B cell (primary cell): ENCODE data around the gene MAP4K1. TPM values are rescaled to one million over a fixed set of nuclear protein-coding genes. Genes with fewer than 3 reads are reported as not detected.

Experiments
- ATAC-seq: fragments of 200-7000 bp; cut with Tn5 transposase; one replicate; pipeline ENCODE4 v1.10.0; 2021; ENCODE audit warnings: low read depth, mild to moderate bottlenecking, moderate number of reproducible peaks, moderate library complexity
- CTCF ChIA-PET: fragments of 350-600 bp; sonication (Branson Sonifier 250); formaldehyde crosslinking; loops from one replicate; lab custom pipeline; 2021; ENCODE audit warnings: antibody characterized with exemption, inconsistent platforms; lab: Charles Lee
- POLR2A ChIA-PET: fragments of 350-600 bp; sonication (Branson Sonifier 250); formaldehyde crosslinking; loops from one replicate; lab custom pipeline; 2021; ENCODE audit warnings: antibody characterized with exemption; lab: Charles Lee
- DNase-seq: peaks from one replicate; pipeline ENCODE4 v3.0.0; 2013
- H2AFZ ChIP-seq: 2 replicates; pipeline ENCODE4 v1.6.1; 2012; ENCODE audit warnings: mild to moderate bottlenecking, low read depth, low read length; ENCODE audit not compliant: insufficient read depth, poor library complexity, severe bottlenecking
- H3K27ac ChIP-seq, 2 donors: 1 replicate in 1 of 2; 2 replicates in 1 of 2; pipeline ENCODE4 v1.5.1; 2012 to 2013; ENCODE audit warnings: low read length in 2 of 2, mild to moderate bottlenecking in 2 of 2, moderate library complexity in 1 of 2
- H3K27me3 ChIP-seq, 4 experiments: fragments of 200-600 bp in 1 of 4; sonication (generic) in 1 of 4; replicated peaks in 1 of 4; 1 replicate in 2 of 4; 2 replicates in 2 of 4; pipeline versions ENCODE4 v1.6.1 to v1.7.0; 2013 to 2016; ENCODE audit warnings: low read length in 3 of 4, mild to moderate bottlenecking in 2 of 4, mixed read lengths in 1 of 4, moderate library complexity in 1 of 4; ENCODE audit not compliant: insufficient read depth in 4 of 4, control insufficient read depth in 3 of 4; ENCODE audit errors: control extremely low read depth in 1 of 4
- H3K36me3 ChIP-seq, 2 experiments: replicated peaks in 1 of 2; 1 replicate in 1 of 2; 2 replicates in 1 of 2; pipeline versions ENCODE4 v1.6.1 to v1.7.1; 2013; ENCODE audit warnings: low read length in 1 of 2; ENCODE audit not compliant: insufficient read depth in 2 of 2, control insufficient read depth in 1 of 2; ENCODE audit errors: control extremely low read depth in 1 of 2, extremely low read depth in 1 of 2
- H3K4me1 ChIP-seq, 2 donors: fragments of 200-600 bp in 1 of 2; sonication (generic) in 1 of 2; 1 replicate in 1 of 2; 2 replicates in 1 of 2; pipeline versions ENCODE4 v1.5.1 to v1.6.1; 2013 to 2017; ENCODE audit warnings: low read length in 2 of 2; ENCODE audit not compliant: control insufficient read depth in 2 of 2, insufficient read depth in 2 of 2
- H3K4me2 ChIP-seq: replicated peaks from 2 replicates; pipeline ENCODE3; 2012; ENCODE audit warnings: mild to moderate bottlenecking, low read depth, low read length; ENCODE audit not compliant: poor library complexity, severe bottlenecking
- H3K4me3 ChIP-seq, 5 experiments: fragments of 200-600 bp in 1 of 5; sonication (generic) in 1 of 5; 1 replicate in 3 of 5; 2 replicates in 2 of 5; pipeline versions ENCODE4 v1.5.1 to v1.7.0; 2011 to 2016; ENCODE audit warnings: low read length in 4 of 5, mild to moderate bottlenecking in 4 of 5, low read depth in 2 of 5, control low read depth in 1 of 5, moderate library complexity in 1 of 5; ENCODE audit not compliant: insufficient read depth in 1 of 5; ENCODE audit errors: control extremely low read depth in 1 of 5, extremely low read depth in 1 of 5
- H3K79me2 ChIP-seq: fragments of 200-600 bp; sonication (generic); one replicate; pipeline ENCODE4 v1.6.0; 2016; ENCODE audit warnings: low read length; ENCODE audit not compliant: control insufficient read depth, insufficient read depth
- H3K9ac ChIP-seq: fragments of 200-600 bp; sonication (generic); 2 replicates; pipeline ENCODE4 v1.6.1; 2017; ENCODE audit warnings: mild to moderate bottlenecking, low read length, moderate library complexity
- H3K9me3 ChIP-seq, 3 donors: one replicate each; pipeline versions ENCODE4 v1.6.1 to v1.7.1; 2013; ENCODE audit warnings: low read length in 2 of 3; ENCODE audit not compliant: control insufficient read depth in 2 of 3, insufficient read depth in 1 of 3; ENCODE audit errors: control extremely low read depth in 1 of 3
- H4K20me1 ChIP-seq: 2 replicates; pipeline ENCODE4 v1.6.0; 2012; ENCODE audit warnings: mild to moderate bottlenecking, low read length; ENCODE audit not compliant: insufficient read depth, control insufficient read depth, poor library complexity, severe bottlenecking
- H3K27ac Mint-ChIP-seq: one replicate; pipeline ENCODE4 v1.8.0; 2021; ENCODE audit warnings: mixed read lengths
- H3K27me3 Mint-ChIP-seq: one replicate; pipeline ENCODE4 v1.8.0; 2021; ENCODE audit warnings: mixed read lengths
- H3K4me1 Mint-ChIP-seq: one replicate; pipeline ENCODE4 v1.8.0; 2021; ENCODE audit warnings: mixed read lengths
- H3K4me3 Mint-ChIP-seq: one replicate; pipeline ENCODE4 v1.8.0; 2021; ENCODE audit warnings: mixed read lengths
- H3K9me3 Mint-ChIP-seq: one replicate; pipeline ENCODE4 v1.8.0; 2022; ENCODE audit warnings: mixed read lengths; ENCODE audit not compliant: insufficient read depth
- EZH2 ChIP-seq: IDR thresholded peaks from 2 replicates; pipeline ENCODE4 v1.6.1; 2012; ENCODE audit warnings: borderline replicate concordance, low read depth, mild to moderate bottlenecking, moderate library complexity, low read length; ENCODE audit not compliant: insufficient read depth, poor library complexity, severe bottlenecking
- WGBS: methylation state at CpG from one replicate; pipeline ENCODE4 v1.1.5; 2013; ENCODE audit warnings: missing lambda C conversion rate; ENCODE audit not compliant: insufficient coverage; 5-methylcytosine and 5-hydroxymethylcytosine counted together
- intact Hi-C: fragments of 100-400 bp; cut with micrococcal nuclease; formaldehyde crosslinking; loops from one replicate; pipeline ENCODE4 v1.10.0; 2022
- polyA plus RNA-seq: library from polyadenylated mRNA; depleted of rRNA; stranded (reverse); fragments of >200 nt; gene quantifications from 2 replicates; pipeline ENCODE4 v1.2.3, GENCODE V29; 2012
- total RNA-seq, 2 donors: library from RNA; stranded (reverse); fragments of 120-200 nt in 1 of 2; gene quantifications; 1 replicate in 1 of 2; 2 replicates in 1 of 2; pipeline versions ENCODE4 v1.2.3 to v1.2.4, GENCODE V29; 2013 to 2022
- TF ChIP-seq, protein P1 (sequence below): fragments of 200-600 bp; IDR thresholded peaks from one replicate; pipeline ENCODE4 v1.8.0; 2022; ENCODE audit warnings: antibody characterized with exemption, mild to moderate bottlenecking

The MAP4K1 gene
- total and polyA plus RNA-seq, 2 donors (not counting 1 experiment from before 2014, with no cell fraction given): 291 to 415 TPM

DNA sequence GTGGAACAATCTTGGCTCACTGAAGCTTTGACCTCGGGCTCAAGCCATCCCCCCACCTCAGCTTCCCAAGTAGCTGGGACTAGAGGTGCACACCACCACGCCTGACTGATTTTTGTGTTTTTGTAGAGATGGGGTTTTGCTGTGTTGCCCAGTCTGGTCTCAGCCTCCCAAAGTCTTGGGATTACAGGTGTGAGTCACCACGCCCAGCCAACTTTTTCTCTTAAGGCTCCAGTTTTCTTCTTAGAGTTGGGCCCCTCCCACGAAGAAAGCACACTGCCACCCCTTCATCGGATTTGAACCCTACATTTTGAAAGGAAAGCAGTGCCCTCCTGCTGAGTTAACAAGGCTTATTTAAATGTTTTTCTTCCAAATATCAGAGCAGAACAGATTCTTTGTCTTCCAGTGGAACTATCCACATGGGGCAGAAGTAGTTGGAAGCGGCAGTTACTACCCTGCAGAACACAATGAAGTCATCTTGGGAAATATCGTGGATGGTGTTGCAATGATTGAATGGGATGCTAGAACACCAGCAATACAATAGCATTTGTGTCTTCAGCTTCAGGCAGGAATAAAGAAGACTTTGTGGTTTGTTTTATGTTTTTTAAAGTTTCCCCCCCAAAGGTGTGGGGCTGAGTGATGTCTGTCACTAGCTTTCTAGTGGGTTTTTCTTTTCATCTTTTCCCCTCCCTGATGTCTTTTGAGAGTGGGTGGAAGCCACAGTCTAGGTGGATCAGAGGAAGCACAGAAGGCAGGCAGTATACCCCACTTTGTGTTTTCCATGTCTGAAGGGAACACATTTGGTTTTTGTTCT, 38.6 kb upstream of the MAP4K1 start:
- H3K9me3 ChIP-seq: no peaks in the 10 kb centered on the region
- H4K20me1 ChIP-seq: peaks cover 53% of the 10 kb centered on the region
- POLR2A ChIA-PET: no interaction called here
- CTCF ChIA-PET: interaction anchor here (0.7 to 1.4 kb wide), 2 partner anchors 12 to 21 kb away, joined by 3 to 5 read pairs; no protein-coding TSS in a partner anchor
- peaks cover 0 to 27% of the 10 kb centered on the region in 2 experiments for H3K36me3 ChIP-seq
- H3K9ac ChIP-seq: no peak overlapping the region
- H3K79me2 ChIP-seq: peaks cover 95% of the 10 kb centered on the region
- 95% methylated on average over 4 of the region's 7 CpGs for WGBS
- Mint-ChIP-seq H3K27me3 (no peaks in the 10 kb centered on the region), H3K4me1 (peaks cover 53% of the 10 kb centered on the region), H3K4me3 (no peak overlapping the region), H3K27ac (peak overlapping the region; percentile 46), H3K9me3 (no peaks in the 10 kb centered on the region)
- H3K4me3 ChIP-seq: no peak overlapping the region
- no peak overlapping the region for H3K4me2 ChIP-seq
- peak overlapping the region in 1 of 2 donors; percentile 2 for H3K27ac ChIP-seq
- no peaks in the 10 kb centered on the region for H3K27me3 ChIP-seq
- ATAC-seq: no peak
- peaks cover 6 to 12% of the 10 kb centered on the region in 2 donors for H3K4me1 ChIP-seq
- TF ChIP-seq, protein P1, sequence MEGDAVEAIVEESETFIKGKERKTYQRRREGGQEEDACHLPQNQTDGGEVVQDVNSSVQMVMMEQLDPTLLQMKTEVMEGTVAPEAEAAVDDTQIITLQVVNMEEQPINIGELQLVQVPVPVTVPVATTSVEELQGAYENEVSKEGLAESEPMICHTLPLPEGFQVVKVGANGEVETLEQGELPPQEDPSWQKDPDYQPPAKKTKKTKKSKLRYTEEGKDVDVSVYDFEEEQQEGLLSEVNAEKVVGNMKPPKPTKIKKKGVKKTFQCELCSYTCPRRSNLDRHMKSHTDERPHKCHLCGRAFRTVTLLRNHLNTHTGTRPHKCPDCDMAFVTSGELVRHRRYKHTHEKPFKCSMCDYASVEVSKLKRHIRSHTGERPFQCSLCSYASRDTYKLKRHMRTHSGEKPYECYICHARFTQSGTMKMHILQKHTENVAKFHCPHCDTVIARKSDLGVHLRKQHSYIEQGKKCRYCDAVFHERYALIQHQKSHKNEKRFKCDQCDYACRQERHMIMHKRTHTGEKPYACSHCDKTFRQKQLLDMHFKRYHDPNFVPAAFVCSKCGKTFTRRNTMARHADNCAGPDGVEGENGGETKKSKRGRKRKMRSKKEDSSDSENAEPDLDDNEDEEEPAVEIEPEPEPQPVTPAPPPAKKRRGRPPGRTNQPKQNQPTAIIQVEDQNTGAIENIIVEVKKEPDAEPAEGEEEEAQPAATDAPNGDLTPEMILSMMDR: no peak
- TF ChIP-seq EZH2: no peak
- intact Hi-C loops: no loop called here
- no peak overlapping the region for H2AFZ ChIP-seq
- no peak for DNase-seq
